ENCODE results near the gene HHIP. TPM values are rescaled to one million over a fixed set of nuclear protein-coding genes. Genes with fewer than 3 reads are reported as not detected.

Gene HHIP
- total RNA-seq, 1 donor from 2014 or later, result 0.46 TPM

GRCh38 chr4:144666539-144667175 lies 20.7 kb downstream of the HHIP start:
- H3K4me3 Mint-ChIP-seq (ENCODE audit: unreplicated experiment), result no peak overlapping the region
- no peaks in the 10 kb centered on the region for H3K36me3 Mint-ChIP-seq (ENCODE audit: low read depth, unreplicated experiment)
- no peaks in the 10 kb centered on the region for H3K27me3 Mint-ChIP-seq (ENCODE audit: unreplicated experiment)
- TF ChIP-seq CTCF (IDR thresholded peaks at IDR 0.05; ENCODE audit: unreplicated experiment), result no peak
- H3K27ac Mint-ChIP-seq (ENCODE audit: unreplicated experiment), result no peak overlapping the region
- no peaks in the 10 kb centered on the region for H3K9me3 Mint-ChIP-seq (ENCODE audit: unreplicated experiment)
- H3K4me1 Mint-ChIP-seq (ENCODE audit: unreplicated experiment), result no peaks in the 10 kb centered on the region
- DNase-seq (ENCODE audit: low spot score), result no peak

- no peak overlapping the region for H3K27ac Mint-ChIP-seq (ENCODE audit: unreplicated experiment)
- no peak overlapping the region for H3K4me3 Mint-ChIP-seq (ENCODE audit: unreplicated experiment)
- no peak for DNase-seq (ENCODE audit: low spot score)
Measured at GRCh38 chr4:144667500-144667899, 21.5 kb downstream of the HHIP start.

GRCh38 chr4:144670776-144671175 lies 24.8 kb downstream of the HHIP start:
- DNase-seq (ENCODE audit: low spot score), result no peak
- no peaks in the 10 kb centered on the region for H3K4me1 Mint-ChIP-seq (ENCODE audit: unreplicated experiment)
- no peaks in the 10 kb centered on the region for H3K27me3 Mint-ChIP-seq (ENCODE audit: unreplicated experiment)
- no peaks in the 10 kb centered on the region for H3K9me3 Mint-ChIP-seq (ENCODE audit: unreplicated experiment)
- H3K4me3 Mint-ChIP-seq (ENCODE audit: unreplicated experiment), result no peak overlapping the region
- no peak for TF ChIP-seq CTCF (IDR thresholded peaks at IDR 0.05; ENCODE audit: unreplicated experiment)
- no peaks in the 10 kb centered on the region for H3K36me3 Mint-ChIP-seq (ENCODE audit: low read depth, unreplicated experiment)
- H3K27ac Mint-ChIP-seq (ENCODE audit: unreplicated experiment), result no peak overlapping the region

More at GRCh38 chr4:144667500-144667899, 21.5 kb downstream of the HHIP start:
- Mint-ChIP-seq H3K4me1 (ENCODE audit: unreplicated experiment) (no peaks in the 10 kb centered on the region), H3K9me3 (ENCODE audit: unreplicated experiment) (no peaks in the 10 kb centered on the region), H3K27me3 (ENCODE audit: unreplicated experiment) (no peaks in the 10 kb centered on the region), H3K36me3 (ENCODE audit: low read depth, unreplicated experiment) (no peaks in the 10 kb centered on the region)
- no peak for TF ChIP-seq CTCF (IDR thresholded peaks at IDR 0.05; ENCODE audit: unreplicated experiment)

GRCh38 chr4:144674711-144675110 lies 28.8 kb downstream of the HHIP start:
- Mint-ChIP-seq H3K36me3 (ENCODE audit: low read depth, unreplicated experiment) (no peaks in the 10 kb centered on the region), H3K27ac (ENCODE audit: unreplicated experiment) (no peak overlapping the region), H3K4me3 (ENCODE audit: unreplicated experiment) (no peak overlapping the region), H3K9me3 (ENCODE audit: unreplicated experiment) (no peaks in the 10 kb centered on the region), H3K4me1 (ENCODE audit: unreplicated experiment) (no peaks in the 10 kb centered on the region), H3K27me3 (ENCODE audit: unreplicated experiment) (no peaks in the 10 kb centered on the region)
- TF ChIP-seq CTCF (IDR thresholded peaks at IDR 0.05; ENCODE audit: unreplicated experiment), result no peak
- DNase-seq (ENCODE audit: low spot score), result no peak

GRCh38 chr4:144681806-144682205 lies 35.9 kb downstream of the HHIP start:
- no peak for DNase-seq (ENCODE audit: low spot score)
- Mint-ChIP-seq H3K9me3 (ENCODE audit: unreplicated experiment) (no peaks in the 10 kb centered on the region), H3K36me3 (ENCODE audit: low read depth, unreplicated experiment) (no peaks in the 10 kb centered on the region), H3K4me3 (ENCODE audit: unreplicated experiment) (no peak overlapping the region), H3K27ac (ENCODE audit: unreplicated experiment) (no peak overlapping the region), H3K27me3 (ENCODE audit: unreplicated experiment) (no peaks in the 10 kb centered on the region), H3K4me1 (ENCODE audit: unreplicated experiment) (peaks cover 6% of the 10 kb centered on the region)
- TF ChIP-seq CTCF (IDR thresholded peaks at IDR 0.05; ENCODE audit: unreplicated experiment), result no peak

Measured in endothelial cell (in vitro differentiated cells).